C4-2B (cell line): ENCODE measurements around the gene STIM1.
A peak's percentile ranks its signal among the peaks of the same experiment; 100 is the strongest.

ENCODE experiments used
- H3K27ac ChIP-seq: fragments of 450-650 bp; 2 replicates; pipeline ENCODE4 v1.5.1; 2017
- ZFX ChIP-seq: fragments of 450-650 bp; IDR thresholded peaks from 2 replicates; pipeline ENCODE4 v1.6.1; 2017
- TF ChIP-seq, protein P1 (sequence below): fragments of 450-650 bp; conservative IDR thresholded peaks from 2 replicates; pipeline ENCODE4 v1.5.1; 2017; ENCODE audit warnings: mild to moderate bottlenecking

Gene STIM1

GRCh38 chr11:3815845-3816244 lies 39.6 kb upstream of the STIM1 start:
- H3K27ac ChIP-seq = 0 out of 2 replicates have a peak overlapping the region, but pooled peaks have one; percentile 0

GRCh38 chr11:3816673-3817072 lies 38.8 kb upstream of the STIM1 start:
- TF ChIP-seq, protein P1, sequence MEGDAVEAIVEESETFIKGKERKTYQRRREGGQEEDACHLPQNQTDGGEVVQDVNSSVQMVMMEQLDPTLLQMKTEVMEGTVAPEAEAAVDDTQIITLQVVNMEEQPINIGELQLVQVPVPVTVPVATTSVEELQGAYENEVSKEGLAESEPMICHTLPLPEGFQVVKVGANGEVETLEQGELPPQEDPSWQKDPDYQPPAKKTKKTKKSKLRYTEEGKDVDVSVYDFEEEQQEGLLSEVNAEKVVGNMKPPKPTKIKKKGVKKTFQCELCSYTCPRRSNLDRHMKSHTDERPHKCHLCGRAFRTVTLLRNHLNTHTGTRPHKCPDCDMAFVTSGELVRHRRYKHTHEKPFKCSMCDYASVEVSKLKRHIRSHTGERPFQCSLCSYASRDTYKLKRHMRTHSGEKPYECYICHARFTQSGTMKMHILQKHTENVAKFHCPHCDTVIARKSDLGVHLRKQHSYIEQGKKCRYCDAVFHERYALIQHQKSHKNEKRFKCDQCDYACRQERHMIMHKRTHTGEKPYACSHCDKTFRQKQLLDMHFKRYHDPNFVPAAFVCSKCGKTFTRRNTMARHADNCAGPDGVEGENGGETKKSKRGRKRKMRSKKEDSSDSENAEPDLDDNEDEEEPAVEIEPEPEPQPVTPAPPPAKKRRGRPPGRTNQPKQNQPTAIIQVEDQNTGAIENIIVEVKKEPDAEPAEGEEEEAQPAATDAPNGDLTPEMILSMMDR = no peak
- no peak for TF ChIP-seq ZFX
- H3K27ac ChIP-seq = 0 out of 2 replicates have a peak overlapping the region, but pooled peaks have one; percentile 0

More at GRCh38 chr11:3815845-3816244, 39.6 kb upstream of the STIM1 start:
- no peak for TF ChIP-seq ZFX
- TF ChIP-seq, protein P1 = no peak

- no peak for TF ChIP-seq ZFX
- TF ChIP-seq, protein P1 = no peak
- H3K27ac ChIP-seq = no peak overlapping the region
Observed at GRCh38 chr11:3817181-3817800, 38.2 kb upstream of the STIM1 start.

DNA sequence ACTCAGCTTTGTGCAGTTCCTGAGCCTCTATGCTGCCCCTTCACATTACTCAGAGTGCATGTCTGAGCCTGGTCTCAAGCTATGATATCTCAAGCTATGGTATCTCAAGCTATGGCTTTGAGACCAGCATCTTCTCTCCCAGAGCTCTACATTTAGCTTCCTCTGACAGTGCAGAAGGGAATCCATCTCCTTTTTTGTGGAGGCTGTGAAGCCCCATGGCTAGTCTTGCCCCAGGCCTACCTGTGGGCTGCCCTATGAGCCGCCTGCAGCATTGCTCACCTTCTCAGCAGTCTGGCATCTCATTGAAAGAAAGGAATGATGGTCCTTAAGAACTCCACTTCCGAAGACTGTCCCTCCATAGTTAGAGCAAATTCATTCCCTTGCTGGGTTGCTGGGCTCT lies 34.5 kb upstream of the STIM1 start:
- no peak overlapping the region for H3K27ac ChIP-seq
- TF ChIP-seq ZFX = no peak
- TF ChIP-seq, protein P1 = no peak

DNA sequence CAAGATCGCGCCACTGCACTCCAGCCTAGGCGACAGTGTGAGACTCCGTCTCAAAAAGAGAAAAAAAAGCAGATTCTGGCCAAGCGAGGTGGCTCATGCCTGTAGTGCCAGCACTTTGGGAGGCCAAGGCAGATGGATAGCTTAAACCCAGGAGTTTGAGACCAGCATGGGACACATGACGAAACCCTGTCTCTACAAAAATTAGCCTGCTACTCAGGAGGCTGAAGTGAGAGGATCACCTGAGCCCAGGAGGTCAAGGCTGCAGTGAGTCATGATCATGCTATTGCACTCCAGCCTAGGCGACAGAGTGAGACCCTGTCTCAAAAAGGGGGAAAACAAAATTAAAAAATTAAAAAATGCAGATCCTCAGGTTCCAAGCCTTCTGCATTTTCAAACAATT lies 33.2 kb upstream of the STIM1 start:
- H3K27ac ChIP-seq = no peak overlapping the region
- TF ChIP-seq ZFX = no peak
- TF ChIP-seq, protein P1 = no peak

GRCh38 chr11:3823303-3823702 lies 32.2 kb upstream of the STIM1 start:
- no peak overlapping the region for H3K27ac ChIP-seq
- no peak for TF ChIP-seq ZFX
- TF ChIP-seq, protein P1 = no peak

DNA sequence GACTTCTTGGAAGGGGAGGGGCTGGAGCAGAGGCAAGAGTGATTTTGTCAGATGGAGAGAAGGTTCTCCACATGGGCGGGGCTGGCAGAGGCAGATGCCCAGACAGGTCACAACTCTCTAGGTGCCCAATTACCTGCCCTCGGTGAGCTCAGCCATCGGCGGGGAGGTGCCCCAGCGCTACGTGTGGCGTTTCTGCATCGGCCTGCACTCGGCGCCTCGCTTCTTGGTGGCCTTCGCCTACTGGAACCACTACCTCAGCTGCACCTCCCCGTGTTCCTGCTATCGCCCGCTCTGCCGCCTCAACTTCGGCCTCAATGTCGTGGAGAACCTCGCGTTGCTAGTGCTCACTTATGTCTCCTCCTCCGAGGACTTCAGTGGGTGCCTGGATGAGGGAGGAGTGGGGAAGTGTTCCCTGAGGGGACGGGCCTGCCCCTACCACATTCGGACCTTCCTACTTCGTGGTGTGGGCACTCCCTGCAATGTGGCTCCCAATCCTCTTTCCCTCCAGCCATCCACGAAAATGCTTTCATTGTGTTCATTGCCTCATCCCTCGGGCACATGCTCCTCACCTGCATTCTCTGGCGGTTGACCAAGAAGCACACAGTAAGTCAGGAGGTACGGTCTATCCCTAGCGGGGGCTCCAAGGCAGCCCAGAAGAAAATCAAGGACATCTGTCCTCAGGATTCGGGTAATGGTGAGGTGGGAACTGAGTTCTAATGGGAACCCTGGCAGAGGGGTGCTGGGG lies 31.5 kb upstream of the STIM1 start:
- H3K27ac ChIP-seq = no peak overlapping the region
- TF ChIP-seq ZFX = no peak
- TF ChIP-seq, protein P1 = no peak
